ENCODE data around the gene ZFHX3.

Gene ZFHX3

DNA sequence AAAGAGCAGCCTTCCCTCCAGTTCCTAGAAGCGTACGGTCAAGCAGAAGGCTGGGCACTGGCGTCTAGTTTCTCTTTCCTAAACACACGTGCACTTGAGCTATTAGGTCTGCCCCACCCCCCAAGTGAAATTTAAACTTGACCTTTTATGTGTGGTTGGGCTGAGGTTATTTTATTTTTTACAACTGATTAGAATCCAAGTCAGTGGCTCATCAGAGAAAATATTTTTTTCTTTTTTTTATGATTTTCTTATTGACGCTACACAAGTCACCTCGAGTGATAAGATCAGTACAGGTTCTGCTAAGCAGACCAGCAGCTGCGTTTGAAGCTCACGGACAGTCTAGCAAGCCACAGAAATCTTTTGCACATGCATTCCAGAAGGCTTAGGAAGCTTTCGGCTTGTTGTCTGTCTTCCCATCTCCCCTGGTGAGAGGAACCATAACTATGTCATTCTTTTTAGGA lies 95.1 kb downstream of the ZFHX3 start:
- H3K4me3 ChIP-seq (IDR thresholded peaks at IDR 0.05; ENCODE audit: insufficient read depth, low read depth, low read length): no peak overlapping the region
- H3K27ac ChIP-seq: no peak overlapping the region
- H2AFZ ChIP-seq (ENCODE audit: low read depth): no peak overlapping the region
- TF ChIP-seq, protein P1, sequence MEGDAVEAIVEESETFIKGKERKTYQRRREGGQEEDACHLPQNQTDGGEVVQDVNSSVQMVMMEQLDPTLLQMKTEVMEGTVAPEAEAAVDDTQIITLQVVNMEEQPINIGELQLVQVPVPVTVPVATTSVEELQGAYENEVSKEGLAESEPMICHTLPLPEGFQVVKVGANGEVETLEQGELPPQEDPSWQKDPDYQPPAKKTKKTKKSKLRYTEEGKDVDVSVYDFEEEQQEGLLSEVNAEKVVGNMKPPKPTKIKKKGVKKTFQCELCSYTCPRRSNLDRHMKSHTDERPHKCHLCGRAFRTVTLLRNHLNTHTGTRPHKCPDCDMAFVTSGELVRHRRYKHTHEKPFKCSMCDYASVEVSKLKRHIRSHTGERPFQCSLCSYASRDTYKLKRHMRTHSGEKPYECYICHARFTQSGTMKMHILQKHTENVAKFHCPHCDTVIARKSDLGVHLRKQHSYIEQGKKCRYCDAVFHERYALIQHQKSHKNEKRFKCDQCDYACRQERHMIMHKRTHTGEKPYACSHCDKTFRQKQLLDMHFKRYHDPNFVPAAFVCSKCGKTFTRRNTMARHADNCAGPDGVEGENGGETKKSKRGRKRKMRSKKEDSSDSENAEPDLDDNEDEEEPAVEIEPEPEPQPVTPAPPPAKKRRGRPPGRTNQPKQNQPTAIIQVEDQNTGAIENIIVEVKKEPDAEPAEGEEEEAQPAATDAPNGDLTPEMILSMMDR (conservative IDR thresholded peaks at IDR 0.05; ENCODE audit: low read depth, low read length): no peak
- no peaks in the 10 kb centered on the region for H3K4me1 ChIP-seq (ENCODE audit: low read depth, poor library complexity, severe bottlenecking)
- no peaks in the 10 kb centered on the region for H3K79me2 ChIP-seq (ENCODE audit: insufficient read depth, low read depth)
- no peaks in the 10 kb centered on the region for H3K27me3 ChIP-seq (ENCODE audit: insufficient read depth, low read depth)
- no peak overlapping the region for H3K4me2 ChIP-seq
- H3K36me3 ChIP-seq (ENCODE audit: insufficient read depth): no peaks in the 10 kb centered on the region
- H3K9ac ChIP-seq: no peak overlapping the region
- H4K20me1 ChIP-seq (ENCODE audit: insufficient read depth): no peaks in the 10 kb centered on the region

DNA sequence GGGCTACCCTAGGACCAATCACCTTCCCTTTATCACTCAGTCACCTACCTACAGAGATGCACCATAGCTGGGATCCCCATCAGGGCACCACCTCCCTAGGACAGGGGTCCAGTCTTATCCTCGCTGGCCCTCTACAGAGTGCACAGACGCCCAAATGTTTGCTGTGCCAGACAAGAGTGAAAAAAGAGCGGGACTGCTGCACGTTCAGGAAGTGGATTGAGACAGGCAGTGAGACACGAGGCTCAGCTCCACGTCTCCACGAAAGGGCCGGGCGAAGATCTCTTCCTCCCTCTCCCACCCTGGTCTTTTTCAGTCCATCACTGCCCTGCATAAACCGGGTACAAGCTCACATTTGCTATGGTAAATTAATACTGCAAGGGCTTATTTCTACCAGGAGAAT lies 95.5 kb downstream of the ZFHX3 start:
- Histone ChIP-seq H3K4me2 (no peak overlapping the region), H3K9ac (no peak overlapping the region), H3K4me1 (ENCODE audit: low read depth, poor library complexity, severe bottlenecking) (no peaks in the 10 kb centered on the region), H3K4me3 (IDR thresholded peaks at IDR 0.05; ENCODE audit: insufficient read depth, low read depth, low read length) (no peak overlapping the region), H3K36me3 (ENCODE audit: insufficient read depth) (no peaks in the 10 kb centered on the region), H3K79me2 (ENCODE audit: insufficient read depth, low read depth) (no peaks in the 10 kb centered on the region), H2AFZ (ENCODE audit: low read depth) (no peak overlapping the region), H3K27ac (no peak overlapping the region), H3K27me3 (ENCODE audit: insufficient read depth, low read depth) (no peaks in the 10 kb centered on the region), H4K20me1 (ENCODE audit: insufficient read depth) (no peaks in the 10 kb centered on the region)
- TF ChIP-seq, protein P1 (conservative IDR thresholded peaks at IDR 0.05; ENCODE audit: low read depth, low read length): no peak

GRCh38 chr16:72951916-72952315 lies 96.0 kb downstream of the ZFHX3 start:
- Histone ChIP-seq H3K36me3 (ENCODE audit: insufficient read depth) (no peaks in the 10 kb centered on the region), H4K20me1 (ENCODE audit: insufficient read depth) (no peaks in the 10 kb centered on the region), H3K27ac (no peak overlapping the region), H3K79me2 (ENCODE audit: insufficient read depth, low read depth) (no peaks in the 10 kb centered on the region), H2AFZ (ENCODE audit: low read depth) (no peak overlapping the region), H3K4me2 (no peak overlapping the region), H3K4me3 (IDR thresholded peaks at IDR 0.05; ENCODE audit: insufficient read depth, low read depth, low read length) (no peak overlapping the region), H3K9ac (no peak overlapping the region), H3K4me1 (ENCODE audit: low read depth, poor library complexity, severe bottlenecking) (no peaks in the 10 kb centered on the region), H3K27me3 (ENCODE audit: insufficient read depth, low read depth) (no peaks in the 10 kb centered on the region)
- TF ChIP-seq, protein P1 (conservative IDR thresholded peaks at IDR 0.05; ENCODE audit: low read depth, low read length): no peak

DNA sequence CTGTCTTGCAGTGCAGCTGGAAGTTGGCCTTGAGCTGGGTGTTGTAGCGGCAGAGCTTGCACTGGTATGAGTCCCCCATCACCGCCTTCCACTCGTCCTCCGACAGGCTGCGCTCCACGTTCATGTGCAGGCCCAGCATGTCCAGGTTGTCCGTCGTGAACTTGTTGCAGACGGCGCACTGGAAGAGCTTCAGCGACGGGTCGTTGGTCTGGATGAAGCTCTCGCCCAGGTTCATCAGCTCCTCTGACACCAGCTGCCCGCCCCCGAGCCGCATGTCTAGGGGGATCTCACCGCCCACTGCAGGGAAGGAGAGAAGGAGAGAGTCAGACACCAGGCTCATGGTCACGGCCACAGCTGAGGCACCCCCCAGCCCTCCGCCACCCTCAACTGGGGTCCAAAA lies 97.3 kb downstream of the ZFHX3 start:
- no peaks in the 10 kb centered on the region for H3K4me1 ChIP-seq (ENCODE audit: low read depth, poor library complexity, severe bottlenecking)

More for the DNA sequence above, 97.3 kb downstream of the ZFHX3 start:
- Histone ChIP-seq H3K79me2 (ENCODE audit: insufficient read depth, low read depth) (no peaks in the 10 kb centered on the region), H3K36me3 (ENCODE audit: insufficient read depth) (no peaks in the 10 kb centered on the region), H3K27me3 (ENCODE audit: insufficient read depth, low read depth) (no peaks in the 10 kb centered on the region), H3K27ac (no peak overlapping the region), H3K4me2 (no peak overlapping the region), H2AFZ (ENCODE audit: low read depth) (no peak overlapping the region), H3K4me3 (IDR thresholded peaks at IDR 0.05; ENCODE audit: insufficient read depth, low read depth, low read length) (no peak overlapping the region), H4K20me1 (ENCODE audit: insufficient read depth) (no peaks in the 10 kb centered on the region), H3K9ac (no peak overlapping the region)
- TF ChIP-seq, protein P1 (conservative IDR thresholded peaks at IDR 0.05; ENCODE audit: low read depth, low read length): no peak
